GM12864 (cell line): ENCODE measurements around the gene BCAR3.

ENCODE experiments used
- DNase-seq: peaks from one replicate; pipeline ENCODE4 v3.0.0-alpha.2; 2011; ENCODE audit warnings: low read depth
- H3K4me3 ChIP-seq: 2 replicates; pipeline ENCODE4 v1.5.1; 2011; ENCODE audit warnings: mild to moderate bottlenecking, low read depth, low read length, control low read depth
- CTCF ChIP-seq: IDR thresholded peaks from 2 replicates; pipeline ENCODE4 v1.5.1; 2011; ENCODE audit warnings: low read depth, mild to moderate bottlenecking, moderate library complexity, low read length, control low read depth, inconsistent platforms; ENCODE audit errors: missing control alignments

The BCAR3 gene

GRCh38 chr1:93578911-93579825, 102.5 kb downstream of the BCAR3 start:
- TF ChIP-seq CTCF = no peak
- no peak overlapping the region for H3K4me3 ChIP-seq
- no peak for DNase-seq

- DNase-seq = no peak
- no peak for TF ChIP-seq CTCF
- no peak overlapping the region for H3K4me3 ChIP-seq
These were observed 103.2 kb downstream of the BCAR3 start for GRCh38 chr1:93578433-93578830.

GRCh38 chr1:93577536-93578432, 103.9 kb downstream of the BCAR3 start:
- TF ChIP-seq CTCF = no peak
- no peak overlapping the region for H3K4me3 ChIP-seq
- no peak for DNase-seq

- H3K4me3 ChIP-seq = no peak overlapping the region
- TF ChIP-seq CTCF = no peak
These were observed 104.9 kb downstream of the BCAR3 start for GRCh38 chr1:93576746-93577145.

GRCh38 chr1:93576346-93576745, 105.3 kb downstream of the BCAR3 start:
- H3K4me3 ChIP-seq = no peak overlapping the region
- TF ChIP-seq CTCF = no peak
- no peak for DNase-seq

More at GRCh38 chr1:93576746-93577145, 104.9 kb downstream of the BCAR3 start:
- DNase-seq = no peak

GRCh38 chr1:93575621-93576284, 105.9 kb downstream of the BCAR3 start:
- TF ChIP-seq CTCF = no peak
- H3K4me3 ChIP-seq = no peak overlapping the region
- DNase-seq = no peak
